Epithelial cell of esophagus (primary cell): Measurements from ENCODE around the gene EXOC6B.

Source experiments
- DNase-seq: peaks from one replicate; pipeline ENCODE4 v3.0.0; 2010; ENCODE audit warnings: low read depth
- H3K4me3 ChIP-seq: 2 replicates; pipeline ENCODE4 v1.5.1; 2011; ENCODE audit warnings: mild to moderate bottlenecking, low read length, control low read depth
- TF ChIP-seq, protein P1 (sequence below): IDR thresholded peaks from 2 replicates; pipeline ENCODE4 v1.5.1; 2011; ENCODE audit warnings: low read depth, mild to moderate bottlenecking, low read length, control low read depth, inconsistent platforms; ENCODE audit not compliant: insufficient read depth; ENCODE audit errors: missing control alignments

Gene EXOC6B

DNA sequence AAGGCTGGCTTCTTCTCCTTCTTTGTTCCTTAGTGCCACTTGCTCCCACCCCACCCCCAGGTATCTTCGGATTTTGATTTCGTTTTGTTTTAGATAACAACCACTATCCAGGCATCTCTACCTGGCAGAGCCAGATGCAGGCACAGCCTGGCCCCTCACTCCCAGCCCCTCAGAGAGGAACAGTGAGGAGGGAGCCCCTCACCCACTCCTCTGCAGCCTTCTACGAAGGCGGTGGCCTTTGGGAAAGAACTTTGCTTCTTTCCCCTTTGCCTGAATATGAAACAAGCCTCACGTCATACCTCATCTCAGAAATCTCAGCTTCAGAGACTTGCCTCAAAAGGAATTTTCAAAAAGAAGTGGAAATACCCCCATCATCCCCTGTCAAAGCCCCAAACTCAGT, 671.9 kb downstream of the EXOC6B start:
- DNase-seq: no peak
- H3K4me3 ChIP-seq: no peak overlapping the region
- TF ChIP-seq, protein P1, sequence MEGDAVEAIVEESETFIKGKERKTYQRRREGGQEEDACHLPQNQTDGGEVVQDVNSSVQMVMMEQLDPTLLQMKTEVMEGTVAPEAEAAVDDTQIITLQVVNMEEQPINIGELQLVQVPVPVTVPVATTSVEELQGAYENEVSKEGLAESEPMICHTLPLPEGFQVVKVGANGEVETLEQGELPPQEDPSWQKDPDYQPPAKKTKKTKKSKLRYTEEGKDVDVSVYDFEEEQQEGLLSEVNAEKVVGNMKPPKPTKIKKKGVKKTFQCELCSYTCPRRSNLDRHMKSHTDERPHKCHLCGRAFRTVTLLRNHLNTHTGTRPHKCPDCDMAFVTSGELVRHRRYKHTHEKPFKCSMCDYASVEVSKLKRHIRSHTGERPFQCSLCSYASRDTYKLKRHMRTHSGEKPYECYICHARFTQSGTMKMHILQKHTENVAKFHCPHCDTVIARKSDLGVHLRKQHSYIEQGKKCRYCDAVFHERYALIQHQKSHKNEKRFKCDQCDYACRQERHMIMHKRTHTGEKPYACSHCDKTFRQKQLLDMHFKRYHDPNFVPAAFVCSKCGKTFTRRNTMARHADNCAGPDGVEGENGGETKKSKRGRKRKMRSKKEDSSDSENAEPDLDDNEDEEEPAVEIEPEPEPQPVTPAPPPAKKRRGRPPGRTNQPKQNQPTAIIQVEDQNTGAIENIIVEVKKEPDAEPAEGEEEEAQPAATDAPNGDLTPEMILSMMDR: no peak

DNA sequence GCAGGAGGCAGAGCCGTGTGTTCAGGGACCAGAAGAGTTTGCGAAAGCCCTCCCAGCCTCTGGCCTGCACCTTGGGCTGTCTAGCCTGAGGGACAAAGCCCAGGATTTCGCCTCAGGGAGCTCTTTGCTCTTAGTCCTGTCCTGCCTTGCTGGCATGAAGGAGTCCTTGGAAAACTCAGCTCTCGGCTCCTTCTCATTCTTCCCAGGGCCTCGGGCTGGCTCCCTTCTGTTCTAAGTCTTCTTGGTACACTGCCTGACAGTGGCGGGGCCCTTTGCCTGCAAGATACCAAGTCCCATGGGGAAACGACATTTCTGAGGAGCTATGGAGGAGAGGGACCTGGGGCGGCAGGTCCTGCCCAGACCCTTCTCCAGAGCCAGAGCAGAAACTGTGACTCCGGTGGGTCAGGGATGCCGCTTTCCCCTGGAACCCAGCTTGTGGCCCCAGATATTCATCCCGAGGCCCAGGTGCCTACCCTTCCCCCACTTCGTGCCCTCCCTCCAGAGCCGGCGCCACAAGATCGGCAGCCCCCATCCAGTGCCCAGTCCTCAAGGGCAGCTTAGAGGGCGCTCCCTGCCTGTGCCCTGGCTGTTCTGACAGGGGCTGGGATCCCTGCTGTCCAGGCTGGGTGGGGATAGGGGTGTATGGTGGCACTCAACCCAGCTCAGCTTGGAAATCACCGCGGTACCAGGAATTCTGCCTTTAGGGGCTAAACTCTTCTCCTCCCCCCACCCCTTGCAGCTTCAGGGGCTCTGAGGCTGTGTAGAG, 672.6 kb downstream of the EXOC6B start:
- no peak for DNase-seq
- TF ChIP-seq, protein P1: no peak
- no peak overlapping the region for H3K4me3 ChIP-seq

DNA sequence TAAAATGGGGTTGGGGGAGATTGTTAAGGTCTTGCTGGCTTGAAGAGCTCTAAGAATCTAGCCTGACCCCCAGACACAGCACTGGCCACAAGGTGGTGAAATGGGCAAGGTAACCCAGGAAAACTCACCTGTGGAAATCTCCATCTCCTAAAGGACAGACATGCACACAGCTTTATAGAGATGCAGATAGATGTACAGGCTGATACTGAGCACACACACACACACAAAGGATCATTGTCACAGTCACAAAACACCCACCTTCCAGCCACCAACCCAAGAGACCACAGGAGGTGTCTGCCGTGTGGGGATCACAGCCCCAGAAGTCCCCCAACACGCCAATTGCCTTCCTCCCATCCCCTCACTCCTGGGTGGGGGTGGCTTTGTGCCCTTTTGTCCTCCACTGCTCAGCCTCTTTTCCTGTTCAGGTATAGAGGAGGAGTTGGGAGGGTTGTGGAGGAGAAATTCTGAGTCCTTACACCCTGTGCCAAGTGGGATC, 674.9 kb downstream of the EXOC6B start:
- H3K4me3 ChIP-seq: no peak overlapping the region
- TF ChIP-seq, protein P1: no peak
- DNase-seq: no peak

DNA sequence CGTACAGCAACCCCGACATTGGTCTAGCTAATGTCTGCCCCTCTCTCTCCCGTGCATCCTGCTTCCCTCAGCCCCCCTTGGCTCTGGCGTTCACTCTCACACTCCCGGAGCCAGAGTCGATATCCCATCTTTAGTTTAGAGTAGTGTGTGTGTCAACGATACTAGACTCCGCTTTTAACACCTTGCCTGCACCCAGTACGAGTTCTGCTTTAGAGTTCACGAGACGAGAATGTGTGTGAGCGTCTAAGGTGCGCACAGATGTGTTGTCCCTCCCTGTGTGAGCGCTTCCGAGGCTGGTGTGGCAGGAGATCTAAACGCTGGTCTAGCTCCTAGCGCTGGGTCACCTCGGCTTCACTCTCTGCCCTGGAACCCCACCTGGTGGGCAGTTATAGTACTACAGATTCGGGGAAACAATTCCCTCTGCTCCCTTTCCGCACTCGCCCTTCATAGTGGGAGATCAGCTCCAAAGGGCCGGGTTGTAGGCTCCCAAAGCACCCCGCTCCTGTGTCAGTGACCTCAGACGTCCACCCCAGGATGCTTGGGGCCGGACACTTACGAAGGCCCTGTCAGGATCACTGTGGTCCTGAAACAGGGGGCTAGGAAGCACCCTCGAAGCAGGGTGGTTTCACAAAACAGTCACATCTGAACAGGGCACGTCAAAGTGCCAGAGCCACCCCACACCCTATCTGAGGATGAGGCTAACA, 675.5 kb downstream of the EXOC6B start:
- TF ChIP-seq, protein P1: peak; percentile 83
- peak; percentile 81 for DNase-seq
- H3K4me3 ChIP-seq: peak overlapping the region; percentile 32

DNA sequence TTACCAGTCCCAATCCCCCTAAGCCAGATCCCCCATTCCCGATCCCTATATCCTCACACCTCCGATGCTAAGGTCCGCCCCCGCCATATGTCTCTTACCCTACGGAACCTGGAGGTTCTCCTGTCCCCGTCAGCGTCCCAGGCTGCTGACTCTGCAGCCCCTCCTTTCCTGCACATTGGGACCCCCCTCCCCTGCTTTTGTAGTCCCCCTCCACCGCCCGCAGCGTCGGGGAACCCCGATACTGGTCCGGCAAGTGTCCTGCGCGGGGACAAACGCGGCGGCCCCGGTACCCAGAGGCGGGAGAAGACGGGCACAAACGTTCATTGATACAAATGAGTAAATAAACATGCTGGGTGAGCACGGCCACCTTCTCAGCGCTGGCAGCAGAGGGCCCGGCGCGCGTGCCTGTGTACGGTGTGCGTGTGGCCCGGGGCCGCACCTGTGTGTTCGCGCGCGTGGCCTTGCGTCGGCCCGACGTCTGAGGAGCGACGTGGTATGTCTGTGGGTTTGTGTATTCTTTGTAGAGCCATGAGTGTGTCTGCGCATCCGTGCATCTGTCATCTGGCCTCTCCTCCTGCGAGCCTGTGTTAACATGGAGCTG, 676.2 kb downstream of the EXOC6B start:
- TF ChIP-seq, protein P1: no peak
- H3K4me3 ChIP-seq: peak overlapping the region; percentile 32
- peak; percentile 32 for DNase-seq

DNA sequence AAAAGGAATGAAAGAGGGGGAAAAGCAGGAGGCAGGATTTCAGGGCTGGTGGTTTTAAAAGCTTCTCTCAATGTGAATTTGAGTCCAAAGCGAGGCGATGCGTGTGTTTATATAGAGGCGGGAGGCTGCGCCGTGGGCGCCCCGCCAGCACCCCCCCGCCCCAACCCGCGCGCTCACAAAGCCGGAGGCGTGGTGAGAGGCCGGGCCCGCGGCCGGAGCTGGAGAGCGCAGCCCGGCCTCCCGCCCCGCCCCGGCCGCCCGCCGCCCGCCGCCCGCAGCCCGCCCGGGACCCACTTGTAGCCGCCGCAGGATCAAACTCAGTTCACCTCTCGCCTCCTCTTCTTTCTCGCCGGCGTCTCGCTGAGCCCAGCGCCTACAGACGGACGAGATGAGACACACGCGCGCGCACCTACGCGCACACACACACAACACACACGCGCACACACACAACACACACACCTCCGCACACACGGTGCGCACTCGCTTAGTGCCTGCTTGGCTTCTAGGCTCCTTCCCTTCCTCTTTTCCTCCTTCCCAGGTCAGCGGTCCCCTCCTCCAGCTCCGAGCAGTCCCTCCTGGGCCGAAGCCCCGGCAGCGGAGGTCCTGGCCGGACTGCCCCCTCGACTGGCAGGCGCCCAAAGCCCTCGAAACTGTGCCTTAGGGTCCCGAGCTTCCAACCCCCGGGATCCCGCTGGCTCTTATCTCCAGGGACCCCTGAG, 676.8 kb downstream of the EXOC6B start:
- H3K4me3 ChIP-seq: peak overlapping the region; percentile 52
- DNase-seq: peak; percentile 38
- TF ChIP-seq, protein P1: no peak
